Epithelial cell of esophagus (primary cell): Measurements from ENCODE around the gene MBTPS1.
A peak's percentile ranks its signal among the peaks of the same experiment; 100 is the strongest.

Source experiments
- DNase-seq: peaks from one replicate; pipeline ENCODE4 v3.0.0; 2010; ENCODE audit warnings: low read depth
- H3K4me3 ChIP-seq: 2 replicates; pipeline ENCODE4 v1.5.1; 2011; ENCODE audit warnings: mild to moderate bottlenecking, low read length, control low read depth
- CTCF ChIP-seq: IDR thresholded peaks from 2 replicates; pipeline ENCODE4 v1.5.1; 2011; ENCODE audit warnings: low read depth, mild to moderate bottlenecking, low read length, control low read depth, inconsistent platforms; ENCODE audit not compliant: insufficient read depth; ENCODE audit errors: missing control alignments

The MBTPS1 gene

DNA sequence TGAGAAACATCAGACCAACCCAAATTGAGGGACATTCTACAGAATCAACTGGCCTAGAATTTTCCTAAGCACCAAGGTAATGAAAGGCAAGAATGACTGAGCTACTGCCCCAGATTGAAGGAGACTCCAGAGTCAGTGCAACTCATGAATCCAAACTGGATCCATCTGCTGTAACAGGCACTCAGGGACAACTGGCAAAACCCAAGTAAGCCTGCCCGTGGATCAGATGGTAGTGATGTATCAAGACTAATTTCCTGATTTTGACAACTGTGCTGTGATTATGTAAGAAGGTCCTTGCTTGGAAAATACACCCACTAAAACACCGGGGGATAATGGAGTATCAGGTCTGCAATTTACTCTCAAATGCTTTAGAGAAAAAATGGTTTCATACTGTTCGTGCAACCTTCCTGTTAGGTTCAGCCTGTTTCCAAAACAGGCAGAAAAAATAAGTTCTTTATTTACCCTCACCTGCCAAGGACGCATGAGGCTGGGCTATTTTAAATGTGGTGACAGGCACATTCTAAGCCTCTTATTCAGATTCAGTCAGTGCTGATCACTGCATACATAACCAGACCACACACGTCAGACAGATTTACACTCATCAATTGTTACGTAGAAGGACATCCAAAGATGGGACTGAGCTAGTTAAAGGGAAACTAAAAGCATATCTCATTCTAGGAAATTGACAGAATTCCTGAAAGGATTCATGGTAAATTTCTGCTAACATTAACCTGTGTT, 7.0 kb downstream of the MBTPS1 start:
- TF ChIP-seq CTCF: no peak
- peak; percentile 47 for DNase-seq
- H3K4me3 ChIP-seq: no peak overlapping the region

DNA sequence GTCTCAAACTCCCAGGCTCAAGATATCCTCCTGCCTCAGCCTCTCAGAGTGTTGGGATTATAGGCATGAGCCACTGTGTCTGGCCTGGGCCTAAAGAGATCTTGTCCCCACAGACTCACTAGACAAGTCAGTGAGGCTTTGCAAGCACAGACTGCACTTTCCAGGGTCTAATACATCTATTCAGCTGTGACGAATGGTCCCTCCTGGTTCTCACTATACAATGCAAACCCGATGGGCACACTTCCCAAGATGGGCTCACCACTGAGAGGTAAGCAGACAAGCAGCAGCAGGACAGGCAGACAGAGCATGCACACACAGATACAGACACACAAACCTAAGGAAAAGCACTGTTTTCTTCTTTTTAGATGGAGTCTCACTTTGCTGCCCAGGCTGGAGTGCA, 8.8 kb downstream of the MBTPS1 start:
- no peak for TF ChIP-seq CTCF
- no peak for DNase-seq
- no peak overlapping the region for H3K4me3 ChIP-seq

DNA sequence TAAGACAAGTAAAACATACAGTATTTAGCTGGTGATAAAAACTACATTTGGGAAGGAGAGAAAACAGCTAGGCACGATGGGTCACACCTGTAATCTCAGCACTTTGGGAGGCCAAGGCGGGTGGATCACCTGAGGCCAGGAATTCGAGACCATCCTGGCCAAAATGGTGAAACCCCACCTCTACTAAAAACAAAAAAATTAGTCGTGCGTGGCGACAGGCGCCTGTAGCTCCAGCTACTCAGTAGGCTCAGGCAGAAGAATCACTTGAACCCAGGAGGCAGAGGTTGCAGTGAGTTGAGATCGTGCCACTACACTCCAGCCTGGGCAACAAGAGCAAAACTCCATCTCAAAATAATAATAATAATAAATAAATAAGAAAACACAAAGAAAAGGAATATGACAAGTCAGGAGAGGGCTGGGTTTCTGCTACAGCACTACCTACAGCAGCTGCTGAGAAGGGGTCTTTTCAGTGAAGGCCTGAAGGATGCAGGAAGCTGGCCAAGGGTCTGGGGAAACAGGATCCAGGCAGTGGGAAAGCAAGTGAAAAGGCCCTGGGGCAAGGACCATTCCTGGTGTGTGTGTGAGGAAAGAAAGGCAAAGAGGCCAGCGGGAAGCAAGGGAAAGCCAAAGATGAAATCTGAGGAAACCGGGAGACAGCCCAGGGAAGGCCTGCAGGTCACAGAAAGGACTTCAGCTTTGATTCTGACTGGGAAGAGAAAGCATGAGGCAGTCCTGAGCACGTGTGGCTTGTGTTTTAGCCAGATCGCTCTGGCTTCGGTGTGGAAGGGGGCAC, 10.6 kb downstream of the MBTPS1 start:
- no peak for TF ChIP-seq CTCF

GRCh38 chr16:84105301-84105815, 11.4 kb downstream of the MBTPS1 start:
- H3K4me3 ChIP-seq: no peak overlapping the region
- no peak for DNase-seq
- TF ChIP-seq CTCF: no peak

More for the DNA sequence above, 10.6 kb downstream of the MBTPS1 start:
- no peak for DNase-seq
- H3K4me3 ChIP-seq: no peak overlapping the region

GRCh38 chr16:84104231-84104630, 12.5 kb downstream of the MBTPS1 start:
- DNase-seq: no peak
- H3K4me3 ChIP-seq: no peak overlapping the region
- TF ChIP-seq CTCF: no peak

- DNase-seq: peak; percentile 83
- no peak for TF ChIP-seq CTCF
Observed at GRCh38 chr16:84103678-84104077, 13.1 kb downstream of the MBTPS1 start.

More at GRCh38 chr16:84103678-84104077, 13.1 kb downstream of the MBTPS1 start:
- H3K4me3 ChIP-seq: no peak overlapping the region
